Measurements from ENCODE around the gene LSM6. TPM values are rescaled to one million over a fixed set of nuclear protein-coding genes. Genes with fewer than 3 reads are reported as not detected.
A peak's percentile ranks its signal among the peaks of the same experiment; 100 is the strongest.

LSM6 gene
- total RNA-seq (2022) (40.0 and 41.4 TPM in 2 replicates), Bru-seq, nascent RNA (percentile 89 among the genes with signal in this experiment), BruChase-seq, experiment 1, labeled RNA remaining after a 6-hour chase (percentile 78 among the genes with signal in this experiment), BruChase-seq, experiment 2, labeled RNA remaining after a 2-hour chase (percentile 81 among the genes with signal in this experiment)
- long read RNA-seq, transcript LSM6-201 (4 exons, 2,259 nt): major isoform, 44 of 53 reads
- long read RNA-seq, partial matches to known transcripts: 1 of 53 reads
- long read RNA-seq, other reads (novel, unspliced or antisense): 3 of 53 reads

DNA sequence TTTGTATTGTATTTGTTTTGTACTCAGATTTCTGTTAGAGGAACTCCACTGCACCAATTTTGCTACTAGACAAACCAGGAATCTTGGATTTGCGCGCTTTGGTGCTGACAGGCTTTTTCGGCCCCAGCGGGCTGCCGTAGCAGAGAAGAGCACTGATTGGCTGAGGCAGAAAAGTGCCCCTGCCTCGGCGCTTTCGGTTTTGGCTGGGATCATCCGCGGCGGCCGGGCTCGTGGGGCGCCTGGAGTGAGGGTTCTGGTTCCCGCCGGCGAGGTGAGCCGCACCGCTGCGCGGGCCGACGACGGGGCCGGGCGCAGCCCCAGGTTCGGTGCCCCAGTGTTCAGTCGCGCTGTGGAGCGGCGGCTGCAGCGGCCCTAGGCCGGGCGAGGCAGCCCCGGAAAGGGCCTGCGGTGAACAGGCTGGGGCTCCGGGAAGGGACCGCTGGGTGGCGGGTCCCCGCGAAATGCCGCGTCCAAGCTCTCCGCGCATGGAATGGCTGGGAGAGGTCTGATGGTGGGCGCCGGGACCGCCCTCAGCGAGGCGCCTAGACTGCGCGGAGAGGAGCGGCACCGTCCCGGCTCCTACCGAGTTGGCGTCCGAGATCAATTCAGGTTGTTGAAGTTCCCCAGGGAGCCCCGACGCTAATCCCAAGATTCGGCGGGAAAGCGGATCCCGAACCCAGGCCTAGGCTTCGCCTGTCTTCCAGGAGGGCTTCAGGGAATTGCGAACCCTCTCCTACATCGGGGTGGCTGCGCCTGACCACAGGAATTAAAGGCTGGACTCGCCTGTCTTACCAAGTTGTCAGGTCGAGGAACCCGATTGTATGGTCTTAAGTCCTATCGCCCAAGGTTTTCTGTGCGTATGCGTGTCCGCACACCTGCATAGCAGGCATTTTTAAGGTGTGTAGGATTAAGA is at the start of gene LSM6:
Gene LSM6 (plus strand): TSS at position 178 of the 913 bp plus-strand sequence. CDS start 7,204 bp downstream, outside the sequence.
- Mint-ChIP-seq H3K4me1 (ENCODE audit: insufficient read depth, unreplicated experiment) (peaks cover 18% of the 10 kb centered on the region), H3K27ac (ENCODE audit: low read depth, unreplicated experiment) (peak within 1 kb of the TSS; percentile 72), H3K4me3 (ENCODE audit: unreplicated experiment) (peak within 1 kb of the TSS; percentile 83), H3K36me3 (ENCODE audit: insufficient read depth, unreplicated experiment) (no peaks in the 10 kb centered on the region), H3K27me3 (ENCODE audit: insufficient read depth, unreplicated experiment) (no peaks in the 10 kb centered on the region), H3K9me3 (ENCODE audit: unreplicated experiment) (no peaks in the 10 kb centered on the region)
- BruUV-seq (replicated peaks): TSS peak; percentile 56
- intact Hi-C loops (cut with micrococcal nuclease): loop anchor here (1.0 to 5.0 kb wide), 2 partner anchors 80 to 238 kb away; partner anchors contain the start of gene ZNF827
- TF ChIP-seq, protein P1, sequence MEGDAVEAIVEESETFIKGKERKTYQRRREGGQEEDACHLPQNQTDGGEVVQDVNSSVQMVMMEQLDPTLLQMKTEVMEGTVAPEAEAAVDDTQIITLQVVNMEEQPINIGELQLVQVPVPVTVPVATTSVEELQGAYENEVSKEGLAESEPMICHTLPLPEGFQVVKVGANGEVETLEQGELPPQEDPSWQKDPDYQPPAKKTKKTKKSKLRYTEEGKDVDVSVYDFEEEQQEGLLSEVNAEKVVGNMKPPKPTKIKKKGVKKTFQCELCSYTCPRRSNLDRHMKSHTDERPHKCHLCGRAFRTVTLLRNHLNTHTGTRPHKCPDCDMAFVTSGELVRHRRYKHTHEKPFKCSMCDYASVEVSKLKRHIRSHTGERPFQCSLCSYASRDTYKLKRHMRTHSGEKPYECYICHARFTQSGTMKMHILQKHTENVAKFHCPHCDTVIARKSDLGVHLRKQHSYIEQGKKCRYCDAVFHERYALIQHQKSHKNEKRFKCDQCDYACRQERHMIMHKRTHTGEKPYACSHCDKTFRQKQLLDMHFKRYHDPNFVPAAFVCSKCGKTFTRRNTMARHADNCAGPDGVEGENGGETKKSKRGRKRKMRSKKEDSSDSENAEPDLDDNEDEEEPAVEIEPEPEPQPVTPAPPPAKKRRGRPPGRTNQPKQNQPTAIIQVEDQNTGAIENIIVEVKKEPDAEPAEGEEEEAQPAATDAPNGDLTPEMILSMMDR (IDR thresholded peaks at IDR 0.05; ENCODE audit: unreplicated experiment): no peak
- POLR2A ChIA-PET: interaction anchor here (0.8 to 2.2 kb wide), 5 partner anchors 10 to 556 kb away, joined by 3 to 6 read pairs (median 3); partner anchors contain the start of gene MMAA
- CTCF ChIA-PET: interaction anchor here (0.6 to 1.1 kb wide), 2 partner anchors 13 to 80 kb away, joined by 4 to 6 read pairs; no protein-coding TSS in a partner anchor
- peak; percentile 87 for DNase-seq (ENCODE audit: unreplicated experiment)

DNA sequence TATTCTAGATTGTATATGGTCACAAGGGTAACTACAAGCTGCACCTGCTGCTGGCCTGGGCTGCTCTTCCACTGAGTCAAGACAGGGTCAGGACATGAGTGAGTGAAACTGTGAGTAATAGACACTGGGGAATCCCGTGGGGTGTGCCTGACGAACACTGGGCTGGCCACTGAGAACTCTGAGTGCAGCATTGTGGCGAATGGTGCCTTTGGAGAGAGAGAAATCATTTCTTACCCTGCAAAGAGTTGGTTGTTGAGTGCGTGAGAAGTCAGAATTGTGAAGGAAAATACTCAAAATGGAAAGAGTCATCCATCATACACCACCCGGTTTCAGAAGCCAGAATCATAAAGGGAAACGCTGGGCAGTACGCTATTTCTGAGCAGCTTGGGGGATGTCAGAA is 43.1 kb upstream of the LSM6 start:
- peak; percentile 20 for DNase-seq (ENCODE audit: unreplicated experiment)
- ChIA-PET POLR2A (no interaction called here), CTCF (no interaction called here)
- Mint-ChIP-seq H3K4me1 (ENCODE audit: insufficient read depth, unreplicated experiment) (peaks cover 12% of the 10 kb centered on the region), H3K36me3 (ENCODE audit: insufficient read depth, unreplicated experiment) (no peaks in the 10 kb centered on the region), H3K4me3 (ENCODE audit: unreplicated experiment) (no peak overlapping the region), H3K27ac (ENCODE audit: low read depth, unreplicated experiment) (no peak overlapping the region), H3K9me3 (ENCODE audit: unreplicated experiment) (no peaks in the 10 kb centered on the region), H3K27me3 (ENCODE audit: insufficient read depth, unreplicated experiment) (no peaks in the 10 kb centered on the region)
- BruUV-seq (replicated peaks): no TSS peak
- intact Hi-C loops (cut with micrococcal nuclease): no loop called here
- TF ChIP-seq, protein P1 (IDR thresholded peaks at IDR 0.05; ENCODE audit: unreplicated experiment): no peak

DNA sequence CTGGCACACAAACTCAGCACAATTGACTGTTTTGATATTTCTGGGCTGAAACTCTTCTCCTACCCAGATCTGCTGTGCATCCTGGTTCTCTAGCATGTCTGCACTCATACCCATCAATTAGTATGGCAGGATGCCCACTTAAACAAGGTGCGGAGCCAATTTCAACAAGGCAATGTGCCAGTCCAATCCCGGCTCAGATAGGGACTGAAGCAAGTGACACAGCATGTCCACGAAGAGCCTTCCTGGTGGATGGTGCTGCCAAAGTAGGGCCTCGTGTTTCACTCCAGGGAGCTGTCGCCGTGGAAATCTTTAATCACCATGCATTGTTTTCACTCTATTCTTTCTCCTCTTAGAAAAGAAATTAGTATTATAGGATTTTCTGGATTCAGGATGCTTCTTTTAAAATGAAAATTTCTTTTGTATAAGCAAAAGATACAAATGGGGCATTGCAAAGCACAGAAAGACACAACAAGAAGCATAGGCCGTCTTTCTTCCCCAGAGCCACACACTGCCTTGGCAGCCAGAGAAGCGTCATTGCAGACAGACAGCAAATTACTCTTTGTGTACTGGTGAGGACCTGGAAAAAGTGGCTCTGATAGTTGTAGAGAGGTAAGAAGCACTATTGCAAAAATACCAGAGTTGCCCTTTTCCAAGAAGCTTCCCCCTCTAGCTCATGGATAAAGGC is 40.6 kb upstream of the LSM6 start:
- intact Hi-C loops (cut with micrococcal nuclease): no loop called here
- TF ChIP-seq, protein P1 (IDR thresholded peaks at IDR 0.05; ENCODE audit: unreplicated experiment): no peak
- H3K27me3 Mint-ChIP-seq (ENCODE audit: insufficient read depth, unreplicated experiment): no peaks in the 10 kb centered on the region
- POLR2A ChIA-PET: interaction anchor here (0.5 to 1.1 kb wide), 6 partner anchors 8 to 937 kb away, joined by 3 to 4 read pairs (median 3); no protein-coding TSS in a partner anchor
- no peaks in the 10 kb centered on the region for H3K9me3 Mint-ChIP-seq (ENCODE audit: unreplicated experiment)
- H3K27ac Mint-ChIP-seq (ENCODE audit: low read depth, unreplicated experiment): no peak overlapping the region
- no peaks in the 10 kb centered on the region for H3K36me3 Mint-ChIP-seq (ENCODE audit: insufficient read depth, unreplicated experiment)
- CTCF ChIA-PET: interaction anchor here (1.5 kb wide), 1 partner anchor 39 kb away, joined by 8 read pairs; no protein-coding TSS in a partner anchor
- no peak overlapping the region for H3K4me3 Mint-ChIP-seq (ENCODE audit: unreplicated experiment)
- peaks cover 12% of the 10 kb centered on the region for H3K4me1 Mint-ChIP-seq (ENCODE audit: insufficient read depth, unreplicated experiment)
- no TSS peak for BruUV-seq (replicated peaks)
- peak; percentile 89 for DNase-seq (ENCODE audit: unreplicated experiment)
